Measurements from ENCODE around the gene ASMTL. TPM values are rescaled to one million over a fixed set of nuclear protein-coding genes. Genes with fewer than 3 reads are reported as not detected.

ASMTL gene
- total and polyA plus RNA-seq, 7 experiments from 2014 or later: 30.9 to 50.0 (median 41.7) TPM

DNA sequence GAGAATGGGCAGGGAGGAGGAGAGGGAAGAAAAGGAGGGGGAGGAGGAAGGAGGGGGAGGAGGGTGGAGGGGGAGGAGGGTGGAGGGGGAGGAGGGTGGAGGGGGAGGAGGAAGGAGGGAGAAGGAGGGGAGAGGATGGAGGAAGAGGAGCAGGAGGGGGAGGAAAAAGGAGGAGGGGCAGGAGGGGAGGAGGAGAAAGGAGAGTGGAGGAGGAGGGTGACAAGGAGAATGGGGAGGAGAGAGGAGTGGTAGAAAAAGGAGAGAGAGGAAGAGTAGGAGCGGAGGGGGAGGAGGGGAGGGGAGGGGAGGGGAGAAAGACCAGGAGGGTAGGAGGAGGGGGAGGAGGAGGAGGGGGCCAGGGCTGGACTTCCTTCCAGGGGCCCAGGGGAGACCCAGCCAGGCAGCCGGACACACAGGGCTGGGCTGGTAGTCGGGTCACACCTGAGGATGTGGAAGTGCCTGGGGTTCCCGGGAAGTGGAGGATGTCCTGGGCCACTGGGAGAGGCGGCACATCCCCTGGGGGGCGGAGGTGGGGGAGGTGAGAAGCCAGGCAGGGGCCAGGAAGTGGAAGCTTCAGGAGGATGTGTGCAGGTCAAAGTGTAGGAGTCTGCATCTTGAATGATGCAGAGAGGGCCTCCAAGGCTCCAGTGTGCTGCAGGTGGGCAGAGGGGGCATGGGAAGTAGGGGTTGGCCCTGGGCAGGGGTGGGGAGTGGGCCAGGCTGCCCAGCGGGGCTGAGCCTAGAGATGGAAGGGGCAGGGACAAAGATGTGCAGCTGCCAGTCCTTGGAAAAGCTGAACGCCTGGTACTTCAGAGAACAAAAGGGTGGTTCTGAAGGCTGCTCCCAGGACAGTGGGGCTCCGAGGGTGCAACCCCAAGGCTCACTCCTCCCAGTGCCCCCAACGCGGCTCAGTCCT is 97.3 kb downstream of the ASMTL start:
- Mint-ChIP-seq H3K27ac (peak overlapping the region in 4 of 9 donors; percentile 43 to 80 (median 50)), H3K27me3 (no peaks in the 10 kb centered on the region), H3K36me3 (peaks cover 11 to 37% (median 20%) of the 10 kb centered on the region in 5 donors), H3K9me3 (peaks cover 0 to 12% (median 2%) of the 10 kb centered on the region in 11 donors), H3K4me1 (peaks cover 0 to 16% (median 8%) of the 10 kb centered on the region in 7 donors), H3K4me3 (no peak overlapping the region)
- CTCF ChIA-PET: no interaction called here
- intact Hi-C loops (cut with micrococcal nuclease): no loop called here
- peak; percentile 32 for ATAC-seq
- DNase-seq: no peak
- H3K36me3 ChIP-seq (ENCODE audit: control insufficient read depth in 2 of 3, insufficient read depth in 3 of 3, low read length in 3 of 3): peaks cover 0 to 21% (median 0%) of the 10 kb centered on the region in 3 experiments
- no peaks in the 10 kb centered on the region for H3K4me1 ChIP-seq (ENCODE audit: control insufficient read depth in 2 of 2, insufficient read depth in 2 of 2, low read length in 2 of 2)
- peaks cover 0 to 7% (median 0%) of the 10 kb centered on the region in 3 experiments for H3K9me3 ChIP-seq (ENCODE audit: control insufficient read depth in 2 of 3, low read length in 3 of 3)
- H3K27me3 ChIP-seq (ENCODE audit: control insufficient read depth in 2 of 2, insufficient read depth in 2 of 2, low read length in 2 of 2): no peaks in the 10 kb centered on the region
- POLR2A ChIA-PET: no interaction called here
- H3K4me3 ChIP-seq (ENCODE audit: low read length): no peak overlapping the region
- peak overlapping the region; percentile 41 for H3K27ac ChIP-seq (ENCODE audit: low read depth, low read length)

DNA sequence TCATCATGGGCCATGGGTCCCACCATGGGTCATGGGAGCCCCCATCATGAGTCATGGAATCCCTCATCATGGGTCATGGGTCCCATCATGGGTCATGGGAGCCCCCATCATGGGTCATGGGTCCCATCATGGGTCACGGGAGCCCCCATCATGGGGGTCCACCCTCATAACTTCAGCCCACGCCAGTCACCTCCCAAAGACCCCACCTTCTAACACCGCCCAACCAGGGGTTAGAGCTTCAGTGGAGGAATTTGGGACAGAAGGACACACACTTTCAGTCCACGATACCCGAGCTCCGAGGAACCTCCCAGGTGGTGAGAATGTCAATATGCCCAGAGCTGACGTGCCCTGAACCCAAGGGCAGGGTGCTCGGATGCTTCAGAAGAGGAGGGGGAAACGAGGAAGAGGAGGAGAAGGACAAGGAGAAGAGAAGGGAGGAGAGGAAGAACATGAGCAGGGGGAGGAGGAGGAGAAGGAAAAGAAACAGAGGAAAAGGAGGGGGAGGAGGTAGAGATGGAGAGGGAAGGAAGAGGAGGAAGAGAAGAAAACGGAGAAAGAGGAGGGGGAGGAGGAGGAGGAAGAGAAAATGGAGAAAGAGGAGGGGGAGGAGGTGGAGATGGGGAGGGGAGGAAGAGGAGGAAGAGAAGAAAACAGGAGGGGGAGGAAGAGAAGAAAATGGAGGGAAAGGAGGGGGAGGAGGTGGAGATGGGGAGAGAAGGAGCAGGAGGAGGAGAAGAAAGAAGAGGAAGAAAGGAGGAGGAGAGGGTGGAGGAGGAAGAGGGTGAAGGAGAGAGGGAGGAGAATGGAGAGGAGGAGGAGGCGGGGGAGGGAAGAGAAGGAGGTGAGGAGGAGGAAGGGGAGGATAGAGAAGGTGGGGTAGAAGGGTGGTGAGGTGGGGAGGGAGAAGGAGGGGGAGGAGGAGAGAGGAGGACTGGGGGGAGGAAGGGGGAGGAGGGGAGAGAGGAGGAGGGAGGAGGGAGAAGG is 98.4 kb downstream of the ASMTL start:
- CTCF ChIA-PET: no interaction called here
- intact Hi-C loops (cut with micrococcal nuclease): no loop called here
- Mint-ChIP-seq H3K4me3 (peak overlapping the region in 1 of 10 donors; percentile 39), H3K27ac (peak overlapping the region in 6 of 9 donors; percentile 21 to 73 (median 57)), H3K9me3 (peaks cover 0 to 10% (median 0%) of the 10 kb centered on the region in 11 donors), H3K27me3 (no peaks in the 10 kb centered on the region), H3K36me3 (peaks cover 4 to 28% (median 13%) of the 10 kb centered on the region in 5 donors), H3K4me1 (peaks cover 0 to 14% (median 8%) of the 10 kb centered on the region in 7 donors)
- no peak for ATAC-seq
- H3K4me3 ChIP-seq (ENCODE audit: low read length): no peak overlapping the region
- H3K27me3 ChIP-seq (ENCODE audit: control insufficient read depth in 2 of 2, insufficient read depth in 2 of 2, low read length in 2 of 2): no peaks in the 10 kb centered on the region
- POLR2A ChIA-PET: no interaction called here
- H3K4me1 ChIP-seq (ENCODE audit: control insufficient read depth in 2 of 2, insufficient read depth in 2 of 2, low read length in 2 of 2): no peaks in the 10 kb centered on the region
- no peak overlapping the region for H3K27ac ChIP-seq (ENCODE audit: low read depth, low read length)
- peaks cover 0 to 7% (median 0%) of the 10 kb centered on the region in 3 experiments for H3K9me3 ChIP-seq (ENCODE audit: control insufficient read depth in 2 of 3, low read length in 3 of 3)
- DNase-seq: no peak
- H3K36me3 ChIP-seq (ENCODE audit: control insufficient read depth in 2 of 3, insufficient read depth in 3 of 3, low read length in 3 of 3): peaks cover 0 to 14% (median 0%) of the 10 kb centered on the region in 3 experiments

Other genes starting within 250 kb of the ASMTL start
- 1 to 10 TPM in 1 of 5 experiments, under 1 TPM in 2, not detected in 2; 0.40 to 7.3 (median 0.98) TPM for gene CRLF2, start 240.3 kb downstream of the ASMTL start, total RNA-seq
- under 1 TPM in 1 of 2 donors, not detected in 1; 0.19 TPM for gene CRLF2, start 240.3 kb downstream of the ASMTL start, polyA plus RNA-seq
- 10 to 100 TPM in 1 of 5 experiments, 1 to 10 TPM in 3, under 1 TPM in 1; 0.63 to 51.3 (median 1.5) TPM for gene CSF2RA, start 184.1 kb downstream of the ASMTL start, total RNA-seq
- gene CSF2RA, start 184.1 kb downstream of the ASMTL start, polyA plus RNA-seq: under 1 TPM in 1 of 2 donors, not detected in 1; 0.26 TPM
- gene IL3RA, start 116.1 kb downstream of the ASMTL start, total RNA-seq: 10 to 100 TPM in 2 of 5 experiments, 1 to 10 TPM in 1, not detected in 2; 7.9 to 23.7 (median 10.5) TPM
- gene IL3RA, start 116.1 kb downstream of the ASMTL start, polyA plus RNA-seq: under 1 TPM; 0.12 to 0.16 TPM
- 100 to 1,000 TPM; 238 to 341 (median 270) TPM for gene SLC25A6, start 60.8 kb downstream of the ASMTL start, total RNA-seq
- 100 to 1,000 TPM; 467 to 597 TPM for gene SLC25A6, start 60.8 kb downstream of the ASMTL start, polyA plus RNA-seq
- 100 to 1,000 TPM; 109 to 158 (median 122) TPM for gene P2RY8, start 84.3 kb upstream of the ASMTL start, total RNA-seq
- 100 to 1,000 TPM; 221 to 277 TPM for gene P2RY8, start 84.3 kb upstream of the ASMTL start, polyA plus RNA-seq
- gene AKAP17A, start 138.7 kb upstream of the ASMTL start, total RNA-seq: 100 to 1,000 TPM in 4 of 5 experiments, 10 to 100 TPM in 1; 75.7 to 165 (median 125) TPM
- 10 to 100 TPM; 19.2 to 66.9 TPM for gene AKAP17A, start 138.7 kb upstream of the ASMTL start, polyA plus RNA-seq
- under 1 TPM in 1 of 5 experiments, not detected in 4; 0.32 TPM for gene ASMT, start 162.2 kb upstream of the ASMTL start, total RNA-seq
- not detected for gene ASMT, start 162.2 kb upstream of the ASMTL start, polyA plus RNA-seq